Heart left ventricle (tissue), 16 donors: ENCODE data around the gene DIP2C. TPM values are rescaled to one million over a fixed set of nuclear protein-coding genes. Genes with fewer than 3 reads are reported as not detected.

ENCODE experiments used
- ATAC-seq, 4 donors: fragments of 200-7000 bp; cut with Tn5 transposase; one replicate each; pipeline ENCODE4 v1.9.1; 2020 to 2022; ENCODE audit warnings: moderate library complexity in 4 of 4, mild to moderate bottlenecking in 3 of 4, moderate number of reproducible peaks in 1 of 4
- DNase-seq, 5 donors: peaks; one replicate each; pipeline ENCODE4 v3.0.0-alpha.2; 2020
- H3K27ac ChIP-seq, 12 donors: fragments of 200-600 bp; sonication (generic) in 4 of 12; one replicate each; pipeline versions ENCODE4 v1.5.0 to v1.8.0; 2016 to 2022; ENCODE audit warnings: mild to moderate bottlenecking in 2 of 12
- H3K27me3 ChIP-seq, 9 donors: fragments of 200-600 bp; sonication (generic) in 2 of 9; one replicate each; pipeline versions ENCODE4 v1.5.1 to v1.8.0; 2016 to 2022; ENCODE audit warnings: mild to moderate bottlenecking in 3 of 9
- H3K36me3 ChIP-seq, 9 donors: fragments of 200-600 bp; sonication (generic) in 2 of 9; one replicate each; pipeline versions ENCODE4 v1.5.0 to v1.8.0; 2018 to 2022; ENCODE audit warnings: mild to moderate bottlenecking in 2 of 9
- H3K4me1 ChIP-seq, 12 donors: fragments of 200-600 bp; sonication (generic) in 4 of 12; one replicate each; pipeline versions ENCODE4 v1.5.0 to v1.8.0; 2016 to 2022; ENCODE audit warnings: mild to moderate bottlenecking in 3 of 12
- H3K4me3 ChIP-seq, 12 donors: fragments of 200-600 bp; sonication (generic) in 4 of 12; one replicate each; pipeline versions ENCODE4 v1.5.0 to v1.8.0; 2017 to 2022; ENCODE audit warnings: mild to moderate bottlenecking in 9 of 12, moderate library complexity in 4 of 12
- H3K9me3 ChIP-seq, 12 donors: fragments of 200-600 bp; sonication (generic) in 4 of 12; one replicate each; pipeline versions ENCODE4 v1.5.0 to v1.8.0; 2016 to 2022; ENCODE audit warnings: mild to moderate bottlenecking in 1 of 12
- CTCF ChIP-seq, 12 donors: fragments of 200-600 bp; sonication (generic) in 4 of 12; IDR thresholded peaks; one replicate each; pipeline versions ENCODE4 v1.5.0 to v1.8.0; 2018 to 2022; ENCODE audit warnings: antibody characterized with exemption in 12 of 12, mild to moderate bottlenecking in 5 of 12
- POLR2A ChIP-seq, 2 donors: fragments of 450-650 bp; IDR thresholded peaks; one replicate each; pipeline ENCODE4 v1.6.1; 2017; ENCODE audit warnings: antibody characterized with exemption in 2 of 2, mild to moderate bottlenecking in 2 of 2, moderate library complexity in 2 of 2
- WGBS, 4 donors: extraction: QIAGEN DNeasy Blood & Tissue Kit in 2 of 4; methylation state at CpG; one replicate each; pipeline versions ENCODE4 v1.1.5 to v1.1.7; 2013 to 2018; 5-methylcytosine and 5-hydroxymethylcytosine counted together
- intact Hi-C, 10 donors: fragments of 100-400 bp; cut with DNase I; formaldehyde crosslinking; loops; one replicate each; pipeline versions ENCODE4 v1.11.1 to v1.14.2; 2022
- polyA plus RNA-seq, 2 donors: library from polyadenylated mRNA; stranded (reverse); fragments of 200-250 nt; gene quantifications; one replicate each; pipeline ENCODE4 v1.2.3, GENCODE V29; 2013
- total RNA-seq, 9 donors: library from RNA; depleted of rRNA in 2 of 9; stranded (reverse); fragments of >200 nt in 2 of 9; fragmentation: NEBNext Ultra II Directional in 3 of 9; extraction: Animal tissue kit (Norgen Biotek cat#: 25700) in 3 of 9; gene quantifications; one replicate each; pipeline versions ENCODE4 v1.1.0 to v1.2.4, GENCODE V29; 2016 to 2023
- donor health status: ischemic (EF 13 %, LVEDD 7.1; RV severe dilation, severe dysfunction).
- donor health status: healthy with polysubstance abuse.
- donor health status: DM: no; HTN: yes; CAD: no.
- donor health status: DM: no; HTN: no; CAD: no.
- donor health status: ischemic (EF 25% LVEDD 6.9; RV normal size, moderate dysfunction).
- donor health status: ischemic (EF 25% LVEDD 5.7; RV mildly dilated, moderate dysfunction).
- donor health status: healthy.
- donor health status: DM: yes; HTN: yes; CAD: no.
- donor health status: ischemic (EF 35%, LVEDD 5.7; RV mildly dilated, moderate dysfunction).
- donor health status: nonischemic (EF 11% LVEDD 7.7; RV severe dilation, severe dysfunction).
- donor health status: DM: yes; HTN: yes; CAD: no.
- donor health status: PGD.
- donor health status: ischemic (EF 29% LVEDD 5.4; RV normal size, mild dysfunction).
- donor health status: nonischemic (EF 23%, LVEDD 6.1; RV moderate dilation, normal function).

DIP2C gene
- total and polyA plus RNA-seq, 11 donors = 7.4 to 43.1 (median 28.5) TPM

GRCh38 chr10:370449-370825, 319.0 kb downstream of the DIP2C start:
- no peak overlapping the region for H3K4me3 ChIP-seq
- TF ChIP-seq CTCF (IDR thresholded peaks at IDR 0.05) (no peak), POLR2A (IDR thresholded peaks at IDR 0.05) (no peak)
- intact Hi-C loops = no loop called here
- peaks cover 0 to 30% (median 10%) of the 10 kb centered on the region in 12 donors for H3K4me1 ChIP-seq
- ATAC-seq (no peak), DNase-seq (no peak)
- H3K36me3 ChIP-seq = peaks cover 0 to 52% (median 36%) of the 10 kb centered on the region in 9 donors
- H3K27ac ChIP-seq = no peak overlapping the region
- WGBS, 4 donors = 90 to 93% (median 92%) methylated on average over 6 of the region's 6 CpGs
- no peaks in the 10 kb centered on the region for H3K27me3 ChIP-seq
- H3K9me3 ChIP-seq = no peaks in the 10 kb centered on the region

GRCh38 chr10:369684-370448, 319.6 kb downstream of the DIP2C start:
- no peak overlapping the region for H3K27ac ChIP-seq
- H3K9me3 ChIP-seq = no peaks in the 10 kb centered on the region
- no peak for TF ChIP-seq POLR2A (IDR thresholded peaks at IDR 0.05)
- no peak for TF ChIP-seq CTCF (IDR thresholded peaks at IDR 0.05)
- DNase-seq (no peak), ATAC-seq (peak in 3 of 4 donors; percentile 39 to 67 (median 48))
- H3K36me3 ChIP-seq = peaks cover 0 to 52% (median 40%) of the 10 kb centered on the region in 9 donors
- peaks cover 0 to 30% (median 10%) of the 10 kb centered on the region in 12 donors for H3K4me1 ChIP-seq
- H3K27me3 ChIP-seq = no peaks in the 10 kb centered on the region
- H3K4me3 ChIP-seq = no peak overlapping the region
- WGBS, 4 donors = 68 to 75% (median 70%) methylated on average over 22 of the region's 22 CpGs
- intact Hi-C loops = no loop called here

GRCh38 chr10:369221-369683, 320.2 kb downstream of the DIP2C start:
- intact Hi-C loops = no loop called here

More at GRCh38 chr10:369221-369683, 320.2 kb downstream of the DIP2C start:
- no peak for TF ChIP-seq POLR2A (IDR thresholded peaks at IDR 0.05)
- TF ChIP-seq CTCF (IDR thresholded peaks at IDR 0.05) = no peak
- Histone ChIP-seq H3K36me3 (peaks cover 0 to 52% (median 44%) of the 10 kb centered on the region in 9 donors), H3K9me3 (no peaks in the 10 kb centered on the region), H3K27me3 (no peaks in the 10 kb centered on the region), H3K4me1 (peaks cover 0 to 27% (median 10%) of the 10 kb centered on the region in 12 donors), H3K27ac (no peak overlapping the region), H3K4me3 (no peak overlapping the region)
- no peak for DNase-seq
- peak in 1 of 4 donors; percentile 10 for ATAC-seq
- 83 to 84% (median 83%) methylated on average over 18 of the region's 18 CpGs for WGBS, 4 donors
